GM12801 (cell line): Measurements from ENCODE around the gene PCGF3.

Experiments used
- TF ChIP-seq, protein P1 (sequence below): IDR thresholded peaks from one replicate; pipeline ENCODE4 v1.5.1; 2011; ENCODE audit warnings: control low read depth; ENCODE audit not compliant: insufficient read length; ENCODE audit errors: extremely low read depth

Gene PCGF3

DNA sequence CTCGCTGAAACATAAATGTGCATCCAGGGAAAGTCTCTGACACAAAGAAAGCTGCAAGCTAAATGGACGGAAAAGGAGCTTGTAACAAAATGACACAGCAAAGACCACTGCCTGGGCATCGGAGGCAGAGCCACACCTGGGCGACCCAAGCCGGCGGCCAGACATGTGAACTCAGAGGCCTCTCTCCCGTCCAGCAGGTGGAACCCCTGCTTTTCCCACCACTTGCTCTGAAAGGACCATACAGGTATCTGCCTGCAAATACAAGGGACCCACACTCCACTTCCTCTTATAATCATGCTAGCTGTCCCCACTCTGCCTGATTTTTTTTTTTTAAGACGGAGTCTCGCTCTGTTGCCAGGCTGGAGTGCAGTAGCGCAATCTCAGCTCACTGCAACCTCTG is 108.3 kb downstream of the PCGF3 start:
- TF ChIP-seq, protein P1, sequence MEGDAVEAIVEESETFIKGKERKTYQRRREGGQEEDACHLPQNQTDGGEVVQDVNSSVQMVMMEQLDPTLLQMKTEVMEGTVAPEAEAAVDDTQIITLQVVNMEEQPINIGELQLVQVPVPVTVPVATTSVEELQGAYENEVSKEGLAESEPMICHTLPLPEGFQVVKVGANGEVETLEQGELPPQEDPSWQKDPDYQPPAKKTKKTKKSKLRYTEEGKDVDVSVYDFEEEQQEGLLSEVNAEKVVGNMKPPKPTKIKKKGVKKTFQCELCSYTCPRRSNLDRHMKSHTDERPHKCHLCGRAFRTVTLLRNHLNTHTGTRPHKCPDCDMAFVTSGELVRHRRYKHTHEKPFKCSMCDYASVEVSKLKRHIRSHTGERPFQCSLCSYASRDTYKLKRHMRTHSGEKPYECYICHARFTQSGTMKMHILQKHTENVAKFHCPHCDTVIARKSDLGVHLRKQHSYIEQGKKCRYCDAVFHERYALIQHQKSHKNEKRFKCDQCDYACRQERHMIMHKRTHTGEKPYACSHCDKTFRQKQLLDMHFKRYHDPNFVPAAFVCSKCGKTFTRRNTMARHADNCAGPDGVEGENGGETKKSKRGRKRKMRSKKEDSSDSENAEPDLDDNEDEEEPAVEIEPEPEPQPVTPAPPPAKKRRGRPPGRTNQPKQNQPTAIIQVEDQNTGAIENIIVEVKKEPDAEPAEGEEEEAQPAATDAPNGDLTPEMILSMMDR = no peak

DNA sequence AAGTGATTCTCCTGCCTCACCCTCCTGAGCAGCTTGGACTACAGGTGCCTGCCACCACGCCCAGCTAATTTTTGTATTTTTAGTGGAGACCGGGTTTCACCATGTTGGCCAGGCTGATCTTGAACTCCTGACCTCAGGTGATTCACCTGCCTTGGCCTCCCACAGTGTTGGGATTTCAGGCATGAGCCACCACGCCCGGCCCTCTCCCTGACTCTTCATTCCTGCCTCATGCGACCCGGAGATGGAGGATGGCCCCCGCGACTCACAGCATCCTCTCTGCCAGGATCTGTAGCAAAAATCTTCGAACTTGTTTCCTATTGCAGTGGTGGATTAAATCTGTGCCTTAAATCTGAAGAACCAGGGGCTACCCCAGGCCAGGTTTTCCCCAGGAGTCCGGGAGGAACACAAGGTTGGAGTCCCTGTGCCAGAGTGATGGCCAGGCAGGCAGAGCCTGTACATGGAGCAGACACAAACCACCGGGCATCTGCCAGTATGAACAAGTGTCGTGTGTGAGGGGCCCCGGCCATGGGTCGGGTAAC is 108.7 kb downstream of the PCGF3 start:
- TF ChIP-seq, protein P1 = no peak

GRCh38 chr4:815464-816146 is 110.0 kb downstream of the PCGF3 start:
- TF ChIP-seq, protein P1 = no peak

DNA sequence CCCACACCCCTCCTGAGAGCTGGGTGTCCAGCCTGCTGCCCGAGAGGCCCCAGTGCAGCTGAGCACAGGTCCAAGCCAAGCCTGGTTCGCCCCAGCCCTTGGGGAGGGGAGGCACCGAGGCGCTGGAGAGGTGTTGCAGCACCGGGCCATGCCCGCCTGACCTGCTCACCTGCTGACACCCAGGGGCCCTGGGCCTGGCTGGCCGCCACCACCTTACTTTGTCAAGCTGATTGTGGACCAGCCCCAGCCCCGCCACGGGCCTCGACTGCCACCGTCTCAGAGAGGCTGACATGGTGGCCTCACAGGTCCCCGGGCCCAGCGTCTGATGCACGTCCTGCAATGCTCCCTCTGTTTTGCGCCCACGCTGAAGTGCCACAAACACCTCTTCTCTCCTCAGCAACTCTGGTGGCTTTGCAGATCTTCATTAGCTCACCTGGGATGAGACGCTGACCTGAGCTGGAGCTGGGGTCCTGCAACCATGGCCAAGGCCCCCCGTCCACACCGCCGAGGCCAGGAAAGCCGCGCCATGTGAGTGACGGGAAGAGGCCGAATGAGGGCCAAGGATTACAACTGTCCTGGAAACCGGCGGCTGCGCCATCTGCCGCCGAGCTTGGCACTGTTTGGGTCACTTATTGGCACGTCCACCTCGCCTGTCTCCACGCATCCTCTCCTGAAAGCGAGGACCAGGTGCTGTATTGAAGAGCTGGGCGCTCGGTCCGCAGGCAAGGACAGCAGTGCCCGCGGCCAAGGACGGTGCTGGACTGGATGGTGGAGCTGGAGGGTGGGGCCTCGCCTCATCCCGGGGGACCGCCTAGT is 112.7 kb downstream of the PCGF3 start:
- TF ChIP-seq, protein P1 = no peak

- TF ChIP-seq, protein P1 = no peak
These were observed 114.0 kb downstream of the PCGF3 start for GRCh38 chr4:819401-820229.
